ENCODE data around the gene RERE.

RERE gene

DNA sequence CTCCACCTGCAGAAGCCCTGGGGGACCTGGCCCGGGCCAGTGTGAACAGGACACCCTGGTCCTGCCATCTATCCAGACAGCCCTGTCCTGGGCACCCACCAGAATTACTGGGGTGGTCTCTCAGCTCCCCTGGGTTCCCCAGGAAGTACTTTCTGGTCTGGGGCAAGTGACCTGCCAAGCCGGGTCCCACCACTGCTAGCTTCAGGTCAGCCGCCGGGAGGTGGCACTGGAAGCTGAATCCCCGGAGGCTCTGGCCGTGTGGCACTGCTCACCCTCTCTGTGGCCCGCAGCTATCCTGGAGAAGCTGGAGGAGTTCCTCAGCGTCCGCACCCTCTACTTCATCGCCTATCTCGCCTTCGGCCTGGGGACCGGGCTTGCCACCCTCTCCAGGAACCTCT is 478.2 kb downstream of the RERE start:
- no peak for DNase-seq

DNA sequence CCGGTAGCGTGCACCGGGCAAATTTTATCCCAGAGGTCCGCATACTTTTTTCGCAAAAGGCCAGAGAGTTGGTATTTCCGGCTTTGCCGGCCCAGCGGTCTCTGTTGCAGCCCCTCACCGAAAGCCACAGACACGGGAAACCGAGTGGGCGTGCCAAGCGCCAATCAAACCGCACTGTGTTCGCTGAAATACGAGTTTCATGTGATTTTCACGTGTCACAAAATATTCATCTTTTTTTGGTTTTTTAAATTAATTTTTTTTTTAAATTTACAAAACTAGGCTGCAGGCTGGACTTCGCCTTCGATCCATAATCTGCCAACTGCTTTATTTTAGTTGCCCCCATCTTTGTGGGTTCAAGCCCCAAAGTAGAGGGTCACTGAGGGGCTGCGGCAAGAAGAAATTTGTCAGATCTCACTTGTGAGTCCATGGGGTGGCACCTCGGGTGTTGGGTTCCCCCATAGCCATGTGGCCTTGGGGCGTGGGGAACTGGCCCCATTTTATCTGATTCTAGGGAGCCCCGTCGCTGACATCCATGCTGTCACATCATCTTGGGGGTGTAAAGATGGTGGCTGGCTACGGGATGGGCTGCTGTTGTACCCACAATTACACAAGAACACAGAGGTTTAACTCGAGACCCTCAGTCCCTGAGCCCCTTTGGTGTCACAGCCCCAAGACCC is 478.8 kb downstream of the RERE start:
- DNase-seq, result no peak

DNA sequence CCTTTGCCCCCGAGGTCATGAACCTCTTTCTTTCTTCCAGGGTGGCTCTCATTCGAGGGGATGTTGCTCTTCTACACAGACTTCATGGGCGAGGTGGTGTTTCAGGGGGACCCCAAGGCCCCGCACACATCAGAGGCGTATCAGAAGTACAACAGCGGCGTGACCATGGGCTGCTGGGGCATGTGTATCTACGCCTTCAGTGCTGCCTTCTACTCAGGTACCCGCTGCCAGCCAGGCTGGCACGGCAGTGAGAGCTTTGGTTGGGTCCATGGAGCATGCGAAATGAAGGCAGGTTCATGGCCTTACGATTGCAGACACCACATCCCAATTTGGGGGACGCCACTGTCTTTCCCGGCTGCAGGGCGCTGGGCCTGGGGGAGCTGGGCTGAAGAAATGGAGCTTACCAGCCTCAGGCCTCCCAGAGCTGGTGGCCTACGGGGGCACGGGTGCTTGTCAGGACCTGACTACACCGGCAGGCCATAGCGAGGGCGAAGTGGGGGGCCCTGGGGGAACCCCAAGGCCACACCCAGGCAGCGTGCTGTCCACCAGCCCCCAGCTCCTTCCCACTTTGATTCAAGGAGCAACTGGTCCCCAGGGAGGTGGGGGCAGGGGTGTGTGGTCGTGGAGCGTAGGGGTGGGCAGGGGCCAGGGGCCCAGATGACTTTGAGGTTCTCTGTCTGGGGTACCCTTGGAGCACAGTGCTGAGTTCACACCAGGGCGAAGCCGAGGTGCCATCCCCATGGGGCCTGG is 479.5 kb downstream of the RERE start:
- no peak for DNase-seq

DNA sequence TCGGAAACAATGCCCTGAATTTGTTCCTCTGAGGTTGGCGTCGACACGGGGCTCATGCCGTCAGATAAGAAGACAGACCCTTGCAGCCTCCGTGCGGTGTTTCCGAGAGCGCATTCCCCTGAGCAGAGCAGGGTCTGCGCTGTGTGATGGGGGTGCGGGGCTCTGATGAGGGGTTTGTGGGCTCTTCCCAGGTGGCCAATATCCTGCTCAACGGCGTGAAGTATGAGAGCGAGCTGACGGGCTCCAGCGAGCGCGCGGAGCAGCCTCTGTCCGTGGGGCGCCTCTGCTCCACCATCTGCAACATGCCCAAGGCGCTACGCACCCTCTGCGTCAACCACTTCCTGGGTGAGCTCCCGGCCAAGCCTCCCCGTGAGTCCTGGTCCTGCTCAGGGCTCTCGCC is 482.2 kb downstream of the RERE start:
- DNase-seq, result no peak

DNA sequence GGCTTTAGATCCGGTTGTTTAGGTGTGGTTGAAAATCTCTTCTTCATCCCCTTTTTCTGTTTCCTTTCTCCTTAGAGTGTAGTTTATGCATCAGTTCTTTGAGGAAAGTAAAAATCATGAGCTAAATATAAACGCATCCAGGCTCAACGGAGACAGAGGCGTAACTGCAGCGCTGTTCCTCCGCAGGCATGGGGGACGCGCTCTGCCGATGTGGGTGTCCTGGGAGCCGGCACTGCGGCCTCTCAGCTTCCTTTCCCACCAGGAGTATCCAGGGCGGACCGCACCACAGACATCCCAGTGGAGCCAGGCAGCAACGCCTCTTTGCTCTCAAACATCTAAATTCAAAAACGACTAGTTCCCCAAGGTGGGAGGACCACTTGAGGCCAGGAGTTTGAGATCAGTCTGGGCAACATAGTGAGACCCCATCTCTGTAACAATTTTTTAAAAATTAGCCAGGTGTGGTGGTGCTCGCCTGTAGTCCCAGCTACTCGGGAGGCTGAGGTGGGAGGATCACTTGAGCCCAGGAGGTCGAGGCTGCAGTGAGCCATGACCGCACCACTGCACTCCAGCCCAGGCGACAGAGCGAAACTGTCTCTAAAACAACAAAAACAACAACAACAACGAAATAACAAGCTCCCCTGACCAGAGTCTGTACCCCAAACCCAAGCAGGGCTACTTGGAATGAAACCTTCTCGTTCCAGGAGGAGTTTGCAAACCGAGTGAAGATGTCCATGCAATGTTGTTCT is 483.2 kb downstream of the RERE start:
- no peak for DNase-seq

DNA sequence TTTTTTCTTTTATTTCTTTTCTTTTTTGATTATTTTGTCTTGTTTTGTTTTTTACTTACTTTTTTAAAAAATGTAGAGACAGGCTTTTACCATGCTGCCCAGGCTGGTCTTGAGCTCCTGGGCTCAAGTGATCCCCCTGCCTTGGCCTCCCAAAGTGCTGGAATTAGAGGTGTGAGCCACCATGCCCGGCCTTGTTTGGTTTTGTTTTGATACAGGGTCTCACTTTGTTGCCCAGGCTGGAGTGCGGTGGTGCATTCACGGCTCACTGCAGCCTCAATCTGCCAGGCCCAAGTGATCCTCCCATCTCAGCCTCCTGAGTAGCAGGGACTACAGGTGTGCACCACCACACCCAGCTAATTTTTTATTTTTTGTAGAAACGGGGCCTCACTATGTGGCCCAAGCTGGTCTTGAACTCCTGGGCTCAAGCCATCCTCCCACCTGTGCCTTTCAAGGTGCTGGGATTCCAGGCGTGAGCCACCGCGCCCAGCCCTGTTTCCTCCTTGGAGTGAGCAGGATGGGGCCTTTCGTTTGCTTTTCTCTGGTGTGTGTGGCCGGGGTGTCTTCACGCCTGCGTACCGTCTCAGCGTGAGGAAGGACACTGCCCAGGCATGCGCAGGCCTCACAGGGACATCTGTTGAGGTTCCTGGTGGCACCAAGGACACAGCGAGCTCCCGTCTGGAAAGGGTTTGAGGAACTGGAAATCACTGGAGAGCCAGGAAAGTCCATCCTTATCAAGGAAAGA is 484.0 kb downstream of the RERE start:
- DNase-seq, result no peak

DNA sequence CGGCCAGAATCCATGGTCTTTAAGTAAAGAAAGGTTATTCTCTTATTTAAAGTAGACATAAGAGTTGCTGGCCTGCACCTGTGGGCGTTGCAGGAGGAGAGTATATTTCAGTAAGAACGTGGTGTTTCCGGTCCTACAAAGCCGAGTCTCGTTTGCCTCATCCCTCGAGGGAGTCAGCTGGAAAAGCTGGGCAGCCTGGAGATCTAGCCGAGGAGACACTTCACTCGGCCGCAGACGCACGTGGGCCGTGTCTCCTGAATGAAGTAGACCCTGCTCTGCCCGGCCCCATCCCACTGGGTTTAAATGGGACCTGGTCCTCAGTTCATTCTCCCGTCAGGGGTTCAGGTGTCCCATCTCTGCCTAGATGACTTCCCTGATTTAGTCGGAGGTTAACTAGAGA is 484.6 kb downstream of the RERE start:
- no peak for DNase-seq

DNA sequence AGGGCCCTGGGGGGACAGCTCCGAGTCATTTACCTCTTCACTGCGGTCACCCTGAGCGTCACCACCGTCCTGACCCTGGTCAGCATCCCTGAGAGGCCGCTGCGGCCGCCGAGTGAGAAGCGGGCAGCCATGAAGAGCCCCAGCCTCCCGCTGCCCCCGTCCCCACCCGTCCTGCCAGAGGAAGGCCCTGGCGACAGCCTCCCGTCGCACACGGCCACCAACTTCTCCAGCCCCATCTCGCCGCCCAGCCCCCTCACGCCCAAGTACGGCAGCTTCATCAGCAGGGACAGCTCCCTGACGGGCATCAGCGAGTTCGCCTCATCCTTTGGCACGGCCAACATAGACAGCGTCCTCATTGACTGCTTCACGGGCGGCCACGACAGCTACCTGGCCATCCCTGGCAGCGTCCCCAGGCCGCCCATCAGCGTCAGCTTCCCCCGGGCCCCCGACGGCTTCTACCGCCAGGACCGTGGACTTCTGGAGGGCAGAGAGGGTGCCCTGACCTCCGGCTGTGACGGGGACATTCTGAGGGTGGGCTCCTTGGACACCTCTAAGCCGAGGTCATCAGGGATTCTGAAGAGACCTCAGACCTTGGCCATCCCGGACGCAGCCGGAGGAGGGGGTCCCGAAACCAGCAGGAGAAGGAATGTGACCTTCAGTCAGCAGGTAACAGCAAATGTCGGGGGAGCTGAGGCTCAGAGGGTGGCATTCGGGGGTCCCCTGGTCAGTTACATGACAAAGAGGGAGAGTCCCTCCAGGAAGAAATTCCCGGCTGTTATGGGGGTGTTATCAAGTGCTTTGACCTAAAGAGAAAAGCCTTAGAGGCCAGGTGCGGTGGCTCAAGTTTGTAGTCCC is 486.9 kb downstream of the RERE start:
- DNase-seq, result no peak

DNA sequence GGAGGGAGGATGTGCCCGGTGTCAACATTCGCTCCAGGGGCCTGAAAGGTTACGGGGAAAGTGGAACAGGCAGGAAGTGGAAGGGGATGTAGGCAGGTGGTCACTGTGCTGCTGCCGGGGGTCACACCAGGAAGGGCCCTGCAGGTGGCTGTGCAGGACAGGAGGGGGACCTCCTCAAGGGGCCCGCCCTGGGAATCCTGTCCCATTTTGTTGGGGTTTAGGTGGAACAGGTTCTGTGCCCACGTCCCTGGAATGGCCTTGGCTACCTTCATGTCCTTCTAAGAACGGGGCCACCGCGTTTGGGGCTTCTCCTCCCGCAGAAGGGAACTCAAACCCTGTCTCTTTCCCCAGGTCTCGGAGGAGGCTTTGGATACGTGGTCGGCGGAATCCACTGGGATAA is 487.6 kb downstream of the RERE start:
- no peak for DNase-seq

DNA sequence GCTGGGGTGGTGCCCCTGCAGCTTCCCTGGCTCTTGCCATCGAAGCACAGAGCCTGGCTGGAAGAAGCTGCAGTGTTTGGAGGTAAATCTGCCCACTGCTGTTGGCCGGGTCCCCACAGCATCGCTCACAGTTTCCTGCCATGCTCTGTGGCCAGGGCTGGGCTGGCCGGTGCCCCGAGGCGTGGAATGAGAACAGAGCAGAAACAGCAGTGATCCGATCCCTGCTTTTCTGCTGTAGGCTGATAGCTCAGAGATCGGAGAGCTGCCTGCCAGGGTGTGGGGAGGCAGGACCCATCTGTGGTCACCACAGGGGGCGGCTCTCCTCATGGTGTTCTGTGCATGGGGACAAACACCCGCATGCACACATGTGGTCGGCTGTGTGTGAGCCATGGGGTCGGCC is 488.0 kb downstream of the RERE start:
- DNase-seq, result no peak

DNA sequence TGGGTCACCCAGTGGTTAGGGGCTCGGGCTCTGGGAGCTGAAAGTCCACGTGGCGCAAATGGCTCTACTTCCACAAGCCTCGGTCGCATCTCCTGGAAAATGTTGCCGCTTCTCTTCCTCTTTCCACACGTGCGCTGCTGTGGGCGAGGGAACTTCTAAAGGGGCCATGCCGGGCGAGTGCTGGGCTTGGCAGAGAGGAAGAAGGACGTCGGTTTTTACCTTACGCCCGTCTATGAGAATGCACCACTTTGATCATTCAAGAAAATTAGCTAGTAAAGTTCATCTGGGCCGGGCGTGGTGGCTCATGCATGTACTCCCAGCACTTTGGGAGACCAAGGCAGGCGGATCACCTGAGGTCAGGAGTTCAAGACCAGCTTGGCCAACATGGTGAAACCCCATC is 489.2 kb downstream of the RERE start:
- DNase-seq, result no peak

DNA sequence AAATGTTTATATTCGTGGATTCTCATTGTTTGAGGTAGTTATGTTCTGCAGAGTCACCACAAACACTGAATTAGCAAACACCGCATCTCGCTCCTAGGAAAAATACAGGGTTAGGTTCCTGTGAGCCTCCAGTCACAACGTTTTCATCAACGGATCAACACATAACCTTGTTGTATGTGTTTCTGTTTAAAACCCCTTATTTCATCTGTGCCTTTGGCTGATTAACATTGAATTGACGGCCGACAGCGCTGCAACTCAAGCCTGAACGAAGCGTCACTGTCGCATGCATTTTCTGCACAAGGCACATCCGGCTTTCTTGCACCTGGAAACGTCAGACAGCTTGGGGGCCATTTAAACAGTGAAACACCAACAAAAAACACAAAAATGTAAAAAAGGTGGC is 491.2 kb downstream of the RERE start:
- no peak for DNase-seq

DNA sequence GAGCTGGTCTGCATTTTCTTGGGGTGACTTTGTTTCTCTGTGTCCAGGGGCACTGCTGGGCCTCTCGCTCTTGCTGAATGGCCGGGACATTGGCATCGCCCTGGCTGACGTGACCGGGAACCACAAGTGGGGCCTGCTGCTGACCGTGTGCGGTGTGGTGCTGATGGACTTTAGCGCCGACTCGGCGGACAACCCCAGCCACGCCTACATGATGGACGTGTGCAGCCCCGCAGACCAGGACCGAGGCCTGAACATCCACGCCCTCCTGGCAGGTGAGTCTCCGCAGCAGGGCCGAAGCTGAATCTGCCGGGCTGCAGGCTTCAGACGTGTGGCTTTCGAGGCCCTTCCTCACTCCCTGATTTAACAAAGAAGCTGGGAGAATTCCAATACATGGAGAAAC is 491.7 kb downstream of the RERE start:
- DNase-seq, result no peak

DNA sequence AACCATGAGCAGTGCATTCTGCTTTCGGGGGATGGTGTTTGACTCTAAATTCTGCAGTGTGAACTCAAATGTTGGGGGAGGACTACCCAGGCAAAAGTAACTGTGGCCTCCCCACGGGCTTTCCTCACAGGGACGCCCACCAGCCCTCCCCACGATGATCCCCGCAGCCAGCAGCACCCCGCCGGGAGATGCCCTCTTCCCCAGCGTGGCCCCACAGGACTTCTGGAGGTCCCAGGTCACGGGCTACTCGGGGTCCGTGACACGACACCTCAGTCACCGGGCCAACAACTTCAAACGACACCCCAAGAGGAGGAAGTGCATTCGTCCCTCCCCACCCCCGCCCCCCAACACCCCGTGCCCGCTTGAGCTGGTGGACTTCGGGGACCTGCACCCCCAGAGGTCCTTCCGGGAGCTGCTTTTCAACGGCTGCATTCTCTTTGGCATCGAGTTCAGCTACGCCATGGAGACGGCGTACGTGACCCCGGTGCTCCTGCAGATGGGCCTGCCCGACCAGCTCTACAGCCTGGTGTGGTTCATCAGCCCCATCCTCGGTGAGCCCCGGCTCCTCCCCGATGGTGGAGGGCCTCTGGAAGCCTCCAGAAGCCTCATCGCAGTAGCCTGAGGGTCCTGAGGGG is 493.1 kb downstream of the RERE start:
- no peak for DNase-seq

DNA sequence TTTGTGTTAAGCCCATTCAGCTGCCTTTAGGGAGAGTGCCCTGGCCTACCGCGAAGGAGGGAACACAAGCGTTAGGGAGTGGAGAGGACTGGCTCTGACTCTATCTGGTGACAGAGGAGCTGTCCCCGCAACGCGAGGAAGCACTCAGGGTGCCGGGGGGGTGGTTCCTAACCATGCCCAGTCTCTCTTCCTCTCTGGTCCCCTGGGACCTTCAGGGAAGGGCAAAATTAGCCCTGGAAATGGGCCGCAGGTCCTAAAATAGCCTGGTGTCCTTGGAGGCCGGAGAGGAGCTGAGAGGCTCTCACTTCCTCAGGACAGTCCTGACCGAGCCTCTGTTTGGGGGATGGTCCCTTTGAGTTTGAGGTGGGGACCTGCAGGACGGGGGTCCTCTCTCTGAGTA is 493.7 kb downstream of the RERE start:
- no peak for DNase-seq

DNA sequence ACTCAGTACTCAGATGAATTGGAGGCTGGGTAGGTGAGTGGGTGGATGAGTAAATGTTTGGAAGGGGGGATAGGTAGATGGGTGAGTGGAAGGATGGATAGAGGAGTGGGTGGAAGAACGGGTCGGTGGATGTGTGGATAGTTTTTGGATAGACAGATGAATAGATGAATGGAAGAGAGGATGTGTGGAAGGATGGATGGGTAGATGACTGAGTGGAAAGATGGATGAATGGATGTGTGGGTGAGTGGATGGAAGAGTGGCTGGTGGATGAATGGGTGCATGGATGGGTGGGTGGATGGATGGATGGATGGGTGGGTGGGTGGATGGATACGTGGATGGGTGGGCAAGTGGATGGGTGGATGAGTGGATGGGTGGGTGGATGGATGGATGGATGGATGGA is 495.8 kb downstream of the RERE start:
- DNase-seq, result no peak

DNA sequence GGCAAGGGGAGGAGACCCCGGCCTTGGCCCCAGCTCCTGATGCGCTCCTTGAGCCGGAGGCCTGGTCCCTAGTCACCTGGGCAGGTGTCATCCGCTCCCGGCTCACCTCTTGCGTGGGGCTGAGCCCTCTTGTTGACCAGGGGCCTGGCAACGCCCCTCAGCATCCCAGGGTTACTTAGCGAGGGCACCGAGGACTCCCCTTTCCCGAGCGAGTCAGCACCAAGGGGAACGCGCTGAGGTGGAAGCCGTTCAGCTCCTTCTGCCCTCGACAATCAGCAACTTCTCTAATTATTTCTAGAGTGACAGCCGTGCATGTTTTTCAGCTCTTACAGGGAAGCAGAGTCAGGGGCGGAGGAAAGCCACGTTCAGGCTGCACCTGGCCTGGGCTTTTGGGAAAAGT is 499.0 kb downstream of the RERE start:
- DNase-seq, result peak in 2 of 6 experiments; percentile 24 to 38

DNA sequence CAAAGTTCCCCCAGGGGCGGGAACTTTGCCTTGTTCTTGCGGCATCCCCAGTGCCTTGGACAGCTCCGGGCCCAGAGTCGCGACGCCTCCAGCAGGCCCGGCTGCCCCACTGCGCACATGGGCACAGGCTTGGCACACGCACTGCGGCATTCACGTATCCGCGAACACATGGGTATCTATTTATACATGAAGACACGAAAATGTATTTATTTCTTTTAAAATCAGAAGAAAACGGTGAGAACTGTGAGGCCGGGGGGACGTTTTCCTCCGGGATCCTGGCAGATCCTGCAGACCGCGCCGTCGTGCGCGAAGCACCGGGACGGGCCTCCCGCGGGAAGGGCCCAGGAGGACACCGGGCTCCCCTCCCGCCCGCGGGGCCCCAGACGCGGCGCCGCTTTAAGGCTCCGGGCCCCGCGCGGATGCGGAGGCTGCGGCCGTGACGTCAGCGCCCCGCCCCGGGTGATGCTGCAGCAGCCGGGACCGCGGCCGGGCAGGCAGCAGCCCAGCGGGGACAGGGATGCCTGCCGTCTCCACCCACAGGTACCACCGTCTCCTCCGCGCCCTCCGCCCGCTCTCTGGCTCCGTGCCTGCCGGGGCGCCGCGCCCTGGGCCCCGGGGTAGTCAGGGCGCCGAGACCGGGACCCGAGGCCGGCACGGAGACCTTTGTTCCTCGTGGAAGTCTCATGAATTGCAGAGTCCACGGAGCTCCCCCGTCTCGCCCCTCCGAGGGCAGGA is 499.6 kb downstream of the RERE start, which contains the start of gene SLC45A1:
Gene SLC45A1, plus strand, starts transcription at position 468 of the 735 bp plus-strand sequence. CDS start 6,216 bp downstream, outside the sequence.
- peak; percentile 58 to 80 (median 66) for DNase-seq

DNA sequence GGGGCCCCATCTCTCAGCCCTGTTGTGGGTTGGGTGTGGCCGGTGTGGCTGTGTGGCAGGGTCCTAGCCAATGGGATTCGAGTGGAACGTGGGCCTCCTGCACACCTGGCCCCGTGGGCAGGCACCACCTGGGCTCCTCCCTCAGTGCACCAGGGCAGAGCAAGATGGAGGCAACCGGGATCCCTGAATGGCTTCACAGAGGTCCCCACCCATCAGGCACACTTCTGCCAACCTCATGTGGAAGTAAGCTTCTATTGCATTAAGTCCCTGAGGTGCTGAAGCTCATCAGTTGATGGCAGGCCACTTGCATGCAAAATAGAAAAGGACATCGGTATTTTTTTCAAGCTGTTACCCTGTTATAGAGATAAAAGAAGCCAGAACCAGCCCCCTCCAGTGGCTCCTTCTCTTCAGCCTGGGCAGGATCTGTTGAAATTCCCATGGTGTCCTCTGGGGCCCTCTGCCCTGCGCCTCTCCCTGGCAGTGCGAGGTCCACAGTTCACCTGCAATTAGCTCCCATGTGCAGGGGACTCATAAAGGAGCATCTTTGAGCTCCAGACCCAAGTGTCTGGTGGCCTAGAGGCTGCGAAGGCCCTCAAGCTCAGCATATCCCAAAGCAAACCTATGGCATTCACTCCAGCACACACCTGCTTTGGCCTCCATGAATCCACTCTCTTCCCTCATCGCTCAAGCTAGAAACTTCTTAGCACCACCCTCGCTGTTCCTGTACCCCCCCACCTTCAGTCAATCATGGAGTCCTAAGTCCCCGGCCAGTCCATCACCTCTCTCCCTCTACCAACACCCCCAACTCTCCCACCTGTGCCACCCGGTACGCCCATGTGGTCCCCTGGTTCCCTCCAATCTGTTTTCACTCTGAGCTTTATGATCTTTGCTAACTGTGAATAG is 501.6 kb downstream of the RERE start:
- no peak for DNase-seq
